WTC11 (cell line): ENCODE results near the gene SYTL2. TPM values are rescaled to one million over a fixed set of nuclear protein-coding genes. Genes with fewer than 3 reads are reported as not detected.

Experiments used
- ATAC-seq: fragments of 200-7000 bp; cut with Tn5 transposase; 2 replicates; pipeline ENCODE4 v1.10.0; 2021; ENCODE audit warnings: mild to moderate bottlenecking, moderate library complexity
- CTCF ChIA-PET: fragments of 300-600 bp; sonication (Branson Sonifier 250); formaldehyde crosslinking; loops from one replicate; lab custom pipeline; 2021; ENCODE audit warnings: antibody characterized with exemption; lab: Charles Lee
- POLR2A ChIA-PET: fragments of 350-600 bp; sonication (Branson Sonifier 250); formaldehyde crosslinking; loops from one replicate; lab custom pipeline; 2021; ENCODE audit warnings: antibody characterized with exemption; lab: Charles Lee
- DNase-seq: peaks from one replicate; pipeline ENCODE4 v3.0.0; 2021; ENCODE audit warnings: low spot score
- H3K27ac Mint-ChIP-seq: 2 replicates; pipeline ENCODE4 v1.8.0; 2021; ENCODE audit warnings: mixed read lengths
- H3K27me3 Mint-ChIP-seq: 2 replicates; pipeline ENCODE4 v1.8.0; 2021; ENCODE audit warnings: low read depth, mild to moderate bottlenecking, moderate library complexity, mixed read lengths
- H3K36me3 Mint-ChIP-seq: 2 replicates; pipeline ENCODE4 v1.8.0; 2021; ENCODE audit warnings: mixed read lengths
- H3K4me1 Mint-ChIP-seq: 2 replicates; pipeline ENCODE4 v1.8.0; 2022; ENCODE audit warnings: mixed read lengths
- H3K4me3 Mint-ChIP-seq: 2 replicates; pipeline ENCODE4 v1.8.0; 2021; ENCODE audit warnings: mild to moderate bottlenecking, moderate library complexity, mixed read lengths
- H3K9me3 Mint-ChIP-seq: 2 replicates; pipeline ENCODE4 v1.8.0; 2021; ENCODE audit warnings: mixed read lengths
- AFF4 ChIP-seq: sonication (generic); formaldehyde crosslinking; IDR thresholded peaks from 2 replicates; pipeline ENCODE4 v1.8.1; 2023; ENCODE audit warnings: mild to moderate bottlenecking, missing genetic modification reagents, borderline replicate concordance
- ATF1 ChIP-seq: sonication (generic); formaldehyde crosslinking; IDR thresholded peaks from 2 replicates; pipeline ENCODE4 v1.8.1; 2023; ENCODE audit warnings: mild to moderate bottlenecking, moderate library complexity, missing genetic modification reagents
- GRHL2 ChIP-seq: fragments of 250-450 bp; sonication (Bioruptor Pico); IDR thresholded peaks from 2 replicates; pipeline ENCODE4 v1.8.0; 2022; ENCODE audit warnings: mild to moderate bottlenecking, moderate library complexity; ENCODE audit not compliant: insufficient replicate concordance, severe bottlenecking
- GTF2I ChIP-seq: fragments of 250-450 bp; sonication (Bioruptor Pico); conservative IDR thresholded peaks from 2 replicates; pipeline ENCODE4 v1.4.0; 2021; ENCODE audit warnings: mild to moderate bottlenecking
- HMGXB4 ChIP-seq: sonication (generic); formaldehyde crosslinking; IDR thresholded peaks from 2 replicates; pipeline ENCODE4 v1.8.1; 2023; ENCODE audit warnings: mild to moderate bottlenecking, moderate library complexity, missing genetic modification reagents
- KAT7 ChIP-seq: sonication (generic); formaldehyde crosslinking; IDR thresholded peaks from 2 replicates; pipeline ENCODE4 v1.8.1; 2023; ENCODE audit warnings: missing genetic modification reagents, mild to moderate bottlenecking, borderline replicate concordance
- MAX ChIP-seq: sonication (generic); formaldehyde crosslinking; IDR thresholded peaks from 2 replicates; pipeline ENCODE4 v1.8.0; 2022; ENCODE audit warnings: mild to moderate bottlenecking, missing genetic modification reagents
- NFYB ChIP-seq: sonication (generic); formaldehyde crosslinking; conservative IDR thresholded peaks from 2 replicates; pipeline ENCODE4 v1.8.0; 2022; ENCODE audit warnings: low read depth, missing genetic modification reagents
- NR3C1 ChIP-seq: sonication (generic); formaldehyde crosslinking; conservative IDR thresholded peaks from 2 replicates; pipeline ENCODE4 v1.8.1; 2023; ENCODE audit warnings: low read depth, mild to moderate bottlenecking, missing genetic modification reagents
- PRRX2 ChIP-seq: fragments of 250-450 bp; sonication (Bioruptor Pico); IDR thresholded peaks from 2 replicates; pipeline ENCODE4 v1.8.0; 2021; ENCODE audit warnings: mild to moderate bottlenecking
- SMAD4 ChIP-seq: sonication (generic); formaldehyde crosslinking; IDR thresholded peaks from 2 replicates; pipeline ENCODE4 v1.8.0; 2022; ENCODE audit warnings: mild to moderate bottlenecking, missing genetic modification reagents
- TCF7 ChIP-seq: sonication (generic); formaldehyde crosslinking; IDR thresholded peaks from 2 replicates; pipeline ENCODE4 v1.8.0; 2022; ENCODE audit warnings: mild to moderate bottlenecking, low read depth, missing genetic modification reagents, moderate library complexity
- ZNF317 ChIP-seq: sonication (generic); formaldehyde crosslinking; IDR thresholded peaks from 2 replicates; pipeline ENCODE4 v1.8.1; 2023; ENCODE audit warnings: low read depth, mild to moderate bottlenecking, moderate library complexity, missing genetic modification reagents, borderline replicate concordance
- total RNA-seq: library from RNA; stranded (reverse); gene quantifications from 3 replicates; pipeline ENCODE4 v1.2.3, GENCODE V29; 2021
- TF ChIP-seq, protein P1 (sequence below): fragments of 250-450 bp; sonication (Bioruptor Pico); IDR thresholded peaks from 2 replicates; pipeline ENCODE4 v1.9.0; 2021; ENCODE audit warnings: moderate library complexity, mild to moderate bottlenecking, inconsistent platforms, borderline replicate concordance
- TF ChIP-seq, protein P2 (sequence below): fragments of 250-450 bp; sonication (Bioruptor Pico); IDR thresholded peaks from 2 replicates; pipeline ENCODE4 v1.9.0; 2021; ENCODE audit warnings: mild to moderate bottlenecking
- TF ChIP-seq, protein P3 (sequence below): sonication (generic); formaldehyde crosslinking; IDR thresholded peaks from 2 replicates; pipeline ENCODE4 v1.8.0; 2022; ENCODE audit warnings: mild to moderate bottlenecking, missing genetic modification reagents
- TF ChIP-seq, protein P4 (sequence below): sonication (generic); formaldehyde crosslinking; IDR thresholded peaks from 2 replicates; pipeline ENCODE4 v1.8.1; 2023; ENCODE audit warnings: mild to moderate bottlenecking, missing genetic modification reagents, moderate library complexity
- TF ChIP-seq, protein P5 (sequence below): fragments of 200-600 bp; IDR thresholded peaks from 2 replicates; pipeline ENCODE4 v1.8.0; 2022; ENCODE audit warnings: antibody characterized with exemption
- TF ChIP-seq, protein P6 (sequence below): sonication (generic); formaldehyde crosslinking; IDR thresholded peaks from 2 replicates; pipeline ENCODE4 v1.8.0; 2023; ENCODE audit warnings: mild to moderate bottlenecking, missing genetic modification reagents

SYTL2 gene
- total RNA-seq, 1 experiment from 2014 or later, result 7.1 TPM

- no peaks in the 10 kb centered on the region; the same call in 1 of the 2 replicates for H3K27me3 Mint-ChIP-seq
- DNase-seq (no peak), ATAC-seq (no peak)
- peaks cover 5% of the 10 kb centered on the region; the same call in 1 of the 2 replicates for H3K4me1 Mint-ChIP-seq
- no peak overlapping the region for H3K27ac Mint-ChIP-seq
- CTCF ChIA-PET, result no interaction called here
- H3K4me3 Mint-ChIP-seq, result no peak overlapping the region
- TF ChIP-seq AFF4 (CRISPR knock-in tag), result no peak
- TF ChIP-seq, protein P1, sequence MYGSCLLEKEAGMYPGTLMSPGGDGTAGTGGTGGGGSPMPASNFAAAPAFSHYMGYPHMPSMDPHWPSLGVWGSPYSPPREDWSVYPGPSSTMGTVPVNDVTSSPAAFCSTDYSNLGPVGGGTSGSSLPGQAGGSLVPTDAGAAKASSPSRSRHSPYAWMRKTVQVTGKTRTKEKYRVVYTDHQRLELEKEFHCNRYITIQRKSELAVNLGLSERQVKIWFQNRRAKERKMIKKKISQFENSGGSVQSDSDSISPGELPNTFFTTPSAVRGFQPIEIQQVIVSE (CRISPR knock-in tag), result no peak
- TF ChIP-seq ATF1, result no peak
- TF ChIP-seq ZNF317, result no peak
- TF ChIP-seq NR3C1 (CRISPR knock-in tag), result no peak
- TF ChIP-seq PRRX2 (CRISPR knock-in tag), result no peak
- TF ChIP-seq HMGXB4 (CRISPR knock-in tag), result no peak
- TF ChIP-seq, protein P2, sequence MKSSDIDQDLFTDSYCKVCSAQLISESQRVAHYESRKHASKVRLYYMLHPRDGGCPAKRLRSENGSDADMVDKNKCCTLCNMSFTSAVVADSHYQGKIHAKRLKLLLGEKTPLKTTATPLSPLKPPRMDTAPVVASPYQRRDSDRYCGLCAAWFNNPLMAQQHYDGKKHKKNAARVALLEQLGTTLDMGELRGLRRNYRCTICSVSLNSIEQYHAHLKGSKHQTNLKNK (CRISPR knock-in tag), result no peak
- TF ChIP-seq MAX, result no peak
- TF ChIP-seq KAT7 (CRISPR knock-in tag), result no peak
- H3K9me3 Mint-ChIP-seq, result no peaks in the 10 kb centered on the region
- POLR2A ChIA-PET, result no interaction called here
- no peaks in the 10 kb centered on the region for H3K36me3 Mint-ChIP-seq
These were observed 9.4 kb downstream of the SYTL2 start for GRCh38 chr11:85801527-85801926.

DNA sequence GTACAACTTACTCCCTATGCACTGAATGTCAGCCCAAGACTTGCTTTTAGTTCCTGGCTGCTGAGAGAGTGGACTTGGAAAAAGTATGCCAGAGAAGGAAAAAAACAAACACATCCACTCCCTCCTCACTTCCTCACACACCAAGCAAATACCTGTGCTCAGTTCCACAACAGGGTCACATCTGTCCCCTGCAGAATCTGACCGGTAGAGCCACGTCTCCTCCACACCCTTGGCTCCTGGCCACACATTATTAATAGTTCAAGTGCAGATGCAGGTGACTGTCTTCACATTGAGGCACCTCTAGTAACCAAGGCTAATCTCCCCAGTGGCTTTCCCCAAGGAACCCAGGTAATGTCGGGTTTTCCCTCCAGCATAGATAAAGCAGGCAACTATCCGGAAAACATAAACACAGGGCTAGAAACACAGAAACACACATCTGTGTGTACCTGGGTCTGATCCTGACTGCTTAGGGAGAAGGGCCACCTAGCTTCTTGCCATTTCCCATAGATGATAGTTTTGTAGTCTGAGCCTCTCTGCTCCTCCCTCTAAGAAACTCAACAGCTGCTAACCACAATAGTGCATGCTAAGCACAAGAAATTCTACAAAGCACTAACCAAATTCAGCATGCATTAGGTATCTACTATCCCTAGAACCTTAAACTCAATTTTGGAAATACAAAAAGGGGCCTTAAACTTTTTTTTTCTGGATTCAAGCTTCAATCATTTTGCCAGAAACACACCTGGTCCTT is 10.2 kb downstream of the SYTL2 start:
- Mint-ChIP-seq H3K27me3 (no peaks in the 10 kb centered on the region; the same call in 1 of the 2 replicates), H3K36me3 (no peaks in the 10 kb centered on the region), H3K4me1 (peaks cover 5% of the 10 kb centered on the region; the same call in 1 of the 2 replicates), H3K9me3 (no peaks in the 10 kb centered on the region), H3K27ac (no peak overlapping the region), H3K4me3 (no peak overlapping the region)
- ATAC-seq (no peak), DNase-seq (no peak)
- ChIA-PET CTCF (no interaction called here), POLR2A (no interaction called here)
- TF ChIP-seq NFYB (CRISPR knock-in tag), result no peak
- TF ChIP-seq, protein P1 (CRISPR knock-in tag), result no peak
- TF ChIP-seq, protein P3, sequence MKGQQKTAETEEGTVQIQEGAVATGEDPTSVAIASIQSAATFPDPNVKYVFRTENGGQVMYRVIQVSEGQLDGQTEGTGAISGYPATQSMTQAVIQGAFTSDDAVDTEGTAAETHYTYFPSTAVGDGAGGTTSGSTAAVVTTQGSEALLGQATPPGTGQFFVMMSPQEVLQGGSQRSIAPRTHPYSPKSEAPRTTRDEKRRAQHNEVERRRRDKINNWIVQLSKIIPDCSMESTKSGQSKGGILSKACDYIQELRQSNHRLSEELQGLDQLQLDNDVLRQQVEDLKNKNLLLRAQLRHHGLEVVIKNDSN, result no peak
- TF ChIP-seq SMAD4, result no peak
- TF ChIP-seq, protein P4, sequence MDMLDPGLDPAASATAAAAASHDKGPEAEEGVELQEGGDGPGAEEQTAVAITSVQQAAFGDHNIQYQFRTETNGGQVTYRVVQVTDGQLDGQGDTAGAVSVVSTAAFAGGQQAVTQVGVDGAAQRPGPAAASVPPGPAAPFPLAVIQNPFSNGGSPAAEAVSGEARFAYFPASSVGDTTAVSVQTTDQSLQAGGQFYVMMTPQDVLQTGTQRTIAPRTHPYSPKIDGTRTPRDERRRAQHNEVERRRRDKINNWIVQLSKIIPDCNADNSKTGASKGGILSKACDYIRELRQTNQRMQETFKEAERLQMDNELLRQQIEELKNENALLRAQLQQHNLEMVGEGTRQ, result no peak
- no peak for TF ChIP-seq GRHL2 (CRISPR knock-in tag)
- no peak for TF ChIP-seq PRRX2 (CRISPR knock-in tag)
- no peak for TF ChIP-seq GTF2I (CRISPR knock-in tag)
- no peak for TF ChIP-seq KAT7 (CRISPR knock-in tag)
- TF ChIP-seq, protein P5, sequence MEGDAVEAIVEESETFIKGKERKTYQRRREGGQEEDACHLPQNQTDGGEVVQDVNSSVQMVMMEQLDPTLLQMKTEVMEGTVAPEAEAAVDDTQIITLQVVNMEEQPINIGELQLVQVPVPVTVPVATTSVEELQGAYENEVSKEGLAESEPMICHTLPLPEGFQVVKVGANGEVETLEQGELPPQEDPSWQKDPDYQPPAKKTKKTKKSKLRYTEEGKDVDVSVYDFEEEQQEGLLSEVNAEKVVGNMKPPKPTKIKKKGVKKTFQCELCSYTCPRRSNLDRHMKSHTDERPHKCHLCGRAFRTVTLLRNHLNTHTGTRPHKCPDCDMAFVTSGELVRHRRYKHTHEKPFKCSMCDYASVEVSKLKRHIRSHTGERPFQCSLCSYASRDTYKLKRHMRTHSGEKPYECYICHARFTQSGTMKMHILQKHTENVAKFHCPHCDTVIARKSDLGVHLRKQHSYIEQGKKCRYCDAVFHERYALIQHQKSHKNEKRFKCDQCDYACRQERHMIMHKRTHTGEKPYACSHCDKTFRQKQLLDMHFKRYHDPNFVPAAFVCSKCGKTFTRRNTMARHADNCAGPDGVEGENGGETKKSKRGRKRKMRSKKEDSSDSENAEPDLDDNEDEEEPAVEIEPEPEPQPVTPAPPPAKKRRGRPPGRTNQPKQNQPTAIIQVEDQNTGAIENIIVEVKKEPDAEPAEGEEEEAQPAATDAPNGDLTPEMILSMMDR, result no peak
- no peak for TF ChIP-seq TCF7 (CRISPR knock-in tag)
- TF ChIP-seq, protein P6, sequence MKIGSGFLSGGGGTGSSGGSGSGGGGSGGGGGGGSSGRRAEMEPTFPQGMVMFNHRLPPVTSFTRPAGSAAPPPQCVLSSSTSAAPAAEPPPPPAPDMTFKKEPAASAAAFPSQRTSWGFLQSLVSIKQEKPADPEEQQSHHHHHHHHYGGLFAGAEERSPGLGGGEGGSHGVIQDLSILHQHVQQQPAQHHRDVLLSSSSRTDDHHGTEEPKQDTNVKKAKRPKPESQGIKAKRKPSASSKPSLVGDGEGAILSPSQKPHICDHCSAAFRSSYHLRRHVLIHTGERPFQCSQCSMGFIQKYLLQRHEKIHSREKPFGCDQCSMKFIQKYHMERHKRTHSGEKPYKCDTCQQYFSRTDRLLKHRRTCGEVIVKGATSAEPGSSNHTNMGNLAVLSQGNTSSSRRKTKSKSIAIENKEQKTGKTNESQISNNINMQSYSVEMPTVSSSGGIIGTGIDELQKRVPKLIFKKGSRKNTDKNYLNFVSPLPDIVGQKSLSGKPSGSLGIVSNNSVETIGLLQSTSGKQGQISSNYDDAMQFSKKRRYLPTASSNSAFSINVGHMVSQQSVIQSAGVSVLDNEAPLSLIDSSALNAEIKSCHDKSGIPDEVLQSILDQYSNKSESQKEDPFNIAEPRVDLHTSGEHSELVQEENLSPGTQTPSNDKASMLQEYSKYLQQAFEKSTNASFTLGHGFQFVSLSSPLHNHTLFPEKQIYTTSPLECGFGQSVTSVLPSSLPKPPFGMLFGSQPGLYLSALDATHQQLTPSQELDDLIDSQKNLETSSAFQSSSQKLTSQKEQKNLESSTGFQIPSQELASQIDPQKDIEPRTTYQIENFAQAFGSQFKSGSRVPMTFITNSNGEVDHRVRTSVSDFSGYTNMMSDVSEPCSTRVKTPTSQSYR (CRISPR knock-in tag), result no peak
